ENCODE results near the gene DYNC1I1. TPM values are rescaled to one million over a fixed set of nuclear protein-coding genes. Genes with fewer than 3 reads are reported as not detected.

DYNC1I1 gene
- total RNA-seq, 1 experiment from 2014 or later = not detected

DNA sequence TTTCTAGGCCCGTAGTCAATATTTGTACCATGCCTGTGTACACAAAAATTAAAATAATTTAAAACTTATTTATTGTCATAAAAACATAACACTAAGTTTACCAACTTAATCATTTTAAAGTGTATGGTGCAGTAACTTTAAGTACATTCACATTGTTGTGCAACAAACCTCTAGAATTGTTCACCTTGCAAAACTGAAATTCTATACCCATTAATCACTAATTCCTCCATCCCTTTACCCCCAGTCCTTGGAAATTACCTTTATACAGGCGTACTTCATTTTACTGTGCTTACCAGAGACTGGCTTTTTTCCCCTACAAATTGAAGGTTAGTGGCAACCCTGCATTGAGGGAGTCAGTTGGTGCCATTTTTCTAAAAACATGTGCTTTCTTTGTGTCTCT, 6.3 kb upstream of the DYNC1I1 start:
- no peak for TF ChIP-seq CTCF (IDR thresholded peaks at IDR 0.05; ENCODE audit: unreplicated experiment)
- Mint-ChIP-seq H3K36me3 (ENCODE audit: insufficient read depth, unreplicated experiment) (no peaks in the 10 kb centered on the region), H3K9me3 (ENCODE audit: unreplicated experiment) (no peaks in the 10 kb centered on the region), H3K27me3 (ENCODE audit: insufficient read depth, unreplicated experiment) (peaks cover 25% of the 10 kb centered on the region), H3K4me3 (ENCODE audit: unreplicated experiment) (no peak overlapping the region), H3K4me1 (ENCODE audit: insufficient read depth, unreplicated experiment) (no peaks in the 10 kb centered on the region), H3K27ac (ENCODE audit: low read depth, unreplicated experiment) (no peak overlapping the region)
- intact Hi-C loops (cut with micrococcal nuclease) = no loop called here
- peak; percentile 9 for DNase-seq (ENCODE audit: unreplicated experiment)
- CTCF ChIA-PET = no interaction called here
- POLR2A ChIA-PET = no interaction called here
- BruUV-seq (replicated peaks) = no TSS peak

DNA sequence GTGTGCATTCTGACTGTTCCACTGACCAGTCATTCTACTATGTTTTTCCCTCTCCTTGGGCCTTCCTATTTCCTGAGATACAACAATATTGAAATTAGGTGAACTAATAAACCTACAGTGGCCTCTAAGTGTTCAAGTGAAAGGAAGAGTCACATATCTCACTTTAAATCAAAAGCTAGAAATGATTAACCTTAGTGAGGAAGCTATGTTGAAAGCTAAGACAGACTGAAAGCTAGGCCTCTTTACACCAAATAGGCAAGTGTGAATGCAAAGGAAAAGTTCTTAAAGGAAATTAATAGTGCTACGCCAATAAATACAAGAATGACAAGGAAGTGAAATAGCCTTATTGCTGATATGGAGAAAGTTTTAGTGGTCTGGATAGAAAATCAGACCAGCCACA, 5.7 kb upstream of the DYNC1I1 start:
- Mint-ChIP-seq H3K9me3 (ENCODE audit: unreplicated experiment) (no peaks in the 10 kb centered on the region), H3K27ac (ENCODE audit: low read depth, unreplicated experiment) (no peak overlapping the region), H3K27me3 (ENCODE audit: insufficient read depth, unreplicated experiment) (peaks cover 19% of the 10 kb centered on the region), H3K4me1 (ENCODE audit: insufficient read depth, unreplicated experiment) (no peaks in the 10 kb centered on the region), H3K4me3 (ENCODE audit: unreplicated experiment) (no peak overlapping the region), H3K36me3 (ENCODE audit: insufficient read depth, unreplicated experiment) (no peaks in the 10 kb centered on the region)
- DNase-seq (ENCODE audit: unreplicated experiment) = no peak
- TF ChIP-seq CTCF (IDR thresholded peaks at IDR 0.05; ENCODE audit: unreplicated experiment) = no peak
- CTCF ChIA-PET = interaction anchor here (0.6 to 0.7 kb wide), 2 partner anchors 77 to 1406 kb away, joined by 3 read pairs; no protein-coding TSS in a partner anchor
- POLR2A ChIA-PET = no interaction called here
- BruUV-seq (replicated peaks) = no TSS peak
- intact Hi-C loops (cut with micrococcal nuclease) = no loop called here

DNA sequence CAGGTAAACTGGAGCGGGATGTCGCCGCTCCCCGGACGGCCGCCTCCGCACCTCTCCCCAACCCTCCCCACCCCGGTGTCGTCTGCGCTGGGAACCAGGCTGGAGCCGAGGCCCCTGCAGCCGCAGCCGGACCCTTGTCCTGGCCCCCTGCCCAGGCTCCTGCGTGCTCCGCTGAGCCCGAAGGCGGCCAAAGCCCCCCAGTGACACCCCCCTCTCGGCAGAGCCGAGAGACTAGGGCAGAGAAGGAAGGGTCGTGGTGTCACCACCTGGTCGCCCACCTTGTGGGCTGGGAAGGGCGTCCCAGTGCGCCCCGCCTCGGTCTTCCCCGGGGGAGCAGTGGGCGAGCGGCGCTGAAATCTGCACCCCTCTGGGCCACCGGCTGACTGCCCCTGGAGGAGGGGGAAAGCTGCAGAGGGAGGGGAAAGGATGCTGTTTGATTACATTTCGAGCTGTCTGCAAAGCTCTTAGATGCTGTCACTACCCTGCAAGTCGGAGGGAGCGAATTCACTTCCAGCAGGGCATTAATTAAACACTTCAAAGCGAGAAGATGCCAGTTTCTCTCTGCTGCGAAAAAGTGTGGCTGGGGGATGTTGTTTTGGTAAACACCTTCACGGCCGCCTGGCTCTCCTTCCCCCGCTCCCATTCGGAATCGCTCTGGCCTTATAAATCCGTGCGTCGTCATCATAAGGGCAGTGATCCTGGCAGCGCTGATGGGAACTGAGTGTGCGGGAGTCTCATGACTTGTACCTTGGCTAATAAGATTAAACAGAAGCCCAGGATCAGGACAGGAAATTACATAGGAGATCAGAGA, 622 bp downstream of the DYNC1I1 start:
- no peak for DNase-seq (ENCODE audit: unreplicated experiment)
- Mint-ChIP-seq H3K9me3 (ENCODE audit: unreplicated experiment) (no peaks in the 10 kb centered on the region), H3K27ac (ENCODE audit: low read depth, unreplicated experiment) (no peak overlapping the region), H3K27me3 (ENCODE audit: insufficient read depth, unreplicated experiment) (peaks cover 15% of the 10 kb centered on the region), H3K4me3 (ENCODE audit: unreplicated experiment) (peak overlapping the region; percentile 77), H3K36me3 (ENCODE audit: insufficient read depth, unreplicated experiment) (no peaks in the 10 kb centered on the region), H3K4me1 (ENCODE audit: insufficient read depth, unreplicated experiment) (no peaks in the 10 kb centered on the region)
- TF ChIP-seq CTCF (IDR thresholded peaks at IDR 0.05; ENCODE audit: unreplicated experiment) = no peak
- intact Hi-C loops (cut with micrococcal nuclease) = no loop called here
- POLR2A ChIA-PET = interaction anchor here (1.2 kb wide), 1 partner anchor 36 kb away, joined by 3 read pairs; no protein-coding TSS in a partner anchor
- BruUV-seq (replicated peaks) = no TSS peak
- CTCF ChIA-PET = interaction anchor here (0.9 to 2.0 kb wide), 3 partner anchors 9 to 98 kb away, joined by 3 to 6 read pairs (median 4); no protein-coding TSS in a partner anchor

GRCh38 chr7:95776561-95777185, 4.3 kb downstream of the DYNC1I1 start:
- POLR2A ChIA-PET = interaction anchor here (0.5 kb wide), 1 partner anchor 1278 kb away, joined by 3 read pairs; no protein-coding TSS in a partner anchor
- intact Hi-C loops (cut with micrococcal nuclease) = no loop called here
- no peak overlapping the region for H3K4me3 Mint-ChIP-seq (ENCODE audit: unreplicated experiment)
- TF ChIP-seq CTCF (IDR thresholded peaks at IDR 0.05; ENCODE audit: unreplicated experiment) = no peak
- H3K9me3 Mint-ChIP-seq (ENCODE audit: unreplicated experiment) = no peaks in the 10 kb centered on the region
- no peak for DNase-seq (ENCODE audit: unreplicated experiment)
- no peaks in the 10 kb centered on the region for H3K36me3 Mint-ChIP-seq (ENCODE audit: insufficient read depth, unreplicated experiment)
- CTCF ChIA-PET = interaction anchor here (0.6 to 1.0 kb wide), 4 partner anchors 22 to 1482 kb away, joined by 3 to 7 read pairs (median 4); no protein-coding TSS in a partner anchor
- BruUV-seq (replicated peaks) = no TSS peak
- H3K27ac Mint-ChIP-seq (ENCODE audit: low read depth, unreplicated experiment) = no peak overlapping the region
- peaks cover 36% of the 10 kb centered on the region for H3K27me3 Mint-ChIP-seq (ENCODE audit: insufficient read depth, unreplicated experiment)
- H3K4me1 Mint-ChIP-seq (ENCODE audit: insufficient read depth, unreplicated experiment) = no peaks in the 10 kb centered on the region

All from MCF 10A (cell line).